ENCODE data around the gene RAB6B.

The RAB6B gene

GRCh38 chr3:133896002-133896761 lies 500 bp upstream of the RAB6B start:
- DNase-seq = peak in 12 of 58 donors; percentile 29 to 79 (median 59)

GRCh38 chr3:133894353-133895207 lies 1.1 kb downstream of the RAB6B start:
- peak in 7 of 58 donors; percentile 19 to 52 (median 31) for DNase-seq

- DNase-seq = no peak
These were observed 1.9 kb downstream of the RAB6B start for GRCh38 chr3:133893683-133894352.

- no peak for DNase-seq
These were observed 3.0 kb downstream of the RAB6B start for GRCh38 chr3:133892541-133893231.

- no peak for DNase-seq
These were observed 3.9 kb downstream of the RAB6B start for GRCh38 chr3:133891662-133892378.

GRCh38 chr3:133890972-133891644 lies 4.6 kb downstream of the RAB6B start:
- no peak for DNase-seq

- no peak for DNase-seq
These were observed 5.6 kb downstream of the RAB6B start for GRCh38 chr3:133890037-133890436.

- no peak for DNase-seq
These were observed 6.8 kb downstream of the RAB6B start for GRCh38 chr3:133888726-133889340.

GRCh38 chr3:133887803-133888703 lies 7.6 kb downstream of the RAB6B start:
- DNase-seq = peak in 2 of 58 donors; percentile 15 to 17

- DNase-seq = no peak
These were observed 8.4 kb downstream of the RAB6B start for GRCh38 chr3:133887074-133887802.

- no peak for DNase-seq
These were observed 9.5 kb downstream of the RAB6B start for GRCh38 chr3:133886031-133886722.

GRCh38 chr3:133884887-133885711 lies 10.6 kb downstream of the RAB6B start:
- DNase-seq = no peak

- no peak for DNase-seq
These were observed 11.4 kb downstream of the RAB6B start for GRCh38 chr3:133884054-133884886.

GRCh38 chr3:133883641-133884040 lies 12.0 kb downstream of the RAB6B start:
- DNase-seq = no peak

GRCh38 chr3:133882986-133883586 lies 12.6 kb downstream of the RAB6B start:
- peak in 1 of 58 donors; percentile 19 for DNase-seq

Measured in anterior cingulate cortex (tissue), 58 donors.